Astrocyte (in vitro differentiated cells and primary cell): Measurements from ENCODE around the gene JAGN1. TPM values are rescaled to one million over a fixed set of nuclear protein-coding genes. Genes with fewer than 3 reads are reported as not detected.
A peak's percentile ranks its signal among the peaks of the same experiment; 100 is the strongest.
"Not testable (repeated sequence)": the region's sequence is repeated elsewhere in the genome, so short reads cannot be mapped to it uniquely, and the experiment has no call there.

Experiments used
- DNase-seq: peaks from one replicate; pipeline ENCODE4 v3.0.0-alpha.2; 2010; ENCODE audit warnings: low read depth
- FAIRE-seq: peaks from 2 replicates; lab custom pipeline; 2011; peaks lifted over from hg19 to GRCh38; lab: Jason Lieb, UNC
- H2AFZ ChIP-seq: 2 replicates; pipeline ENCODE4 v1.6.0; 2012; ENCODE audit warnings: low read depth, low read length, inconsistent platforms
- H3K27ac ChIP-seq: 2 replicates; pipeline ENCODE4 v1.5.1; 2011; ENCODE audit warnings: low read depth, low read length, inconsistent platforms
- H3K27me3 ChIP-seq: 2 replicates; pipeline ENCODE4 v1.6.0; 2011; ENCODE audit warnings: low read length, inconsistent platforms; ENCODE audit not compliant: insufficient read depth
- H3K36me3 ChIP-seq: 2 replicates; pipeline ENCODE4 v1.5.1; 2011; ENCODE audit warnings: low read length, inconsistent platforms; ENCODE audit not compliant: insufficient read depth
- H3K4me1 ChIP-seq: 2 replicates; pipeline ENCODE4 v1.5.1; 2011; ENCODE audit warnings: low read length, inconsistent platforms; ENCODE audit not compliant: insufficient read depth
- H3K4me2 ChIP-seq: 2 replicates; pipeline ENCODE4 v1.6.0; 2012; ENCODE audit warnings: low read length, inconsistent platforms
- H3K4me3 ChIP-seq: 2 replicates; pipeline ENCODE4 v1.5.1; 2011; ENCODE audit warnings: low read depth, mild to moderate bottlenecking, low read length, inconsistent platforms; ENCODE audit not compliant: insufficient read depth
- H3K79me2 ChIP-seq: 2 replicates; pipeline ENCODE4 v1.6.0; 2012; ENCODE audit warnings: mild to moderate bottlenecking, low read length, inconsistent platforms; ENCODE audit not compliant: insufficient read depth
- H3K9ac ChIP-seq: 2 replicates; pipeline ENCODE4 v1.6.0; 2012; ENCODE audit warnings: mild to moderate bottlenecking, low read length, inconsistent platforms
- H3K9me3 ChIP-seq: 2 replicates; pipeline ENCODE4 v1.5.1; 2012; ENCODE audit warnings: low read depth, mild to moderate bottlenecking, low read length, inconsistent platforms; ENCODE audit not compliant: insufficient read depth
- H4K20me1 ChIP-seq: 2 replicates; pipeline ENCODE4 v1.6.0; 2012; ENCODE audit warnings: low read length, inconsistent platforms; ENCODE audit not compliant: insufficient read depth
- H3K27ac Mint-ChIP-seq: one replicate; pipeline ENCODE4 v1.8.0; 2021; ENCODE audit warnings: mild to moderate bottlenecking, mixed read lengths; ENCODE audit not compliant: unreplicated experiment
- H3K27me3 Mint-ChIP-seq: one replicate; pipeline ENCODE4 v1.8.0; 2021; ENCODE audit warnings: low read depth, mixed read lengths; ENCODE audit not compliant: unreplicated experiment
- H3K36me3 Mint-ChIP-seq: one replicate; pipeline ENCODE4 v1.8.0; 2021; ENCODE audit warnings: low read depth, mixed read lengths; ENCODE audit not compliant: unreplicated experiment
- H3K4me1 Mint-ChIP-seq: one replicate; pipeline ENCODE4 v1.8.0; 2021; ENCODE audit warnings: low read depth, mixed read lengths; ENCODE audit not compliant: unreplicated experiment
- H3K4me3 Mint-ChIP-seq: one replicate; pipeline ENCODE4 v1.8.0; 2021; ENCODE audit warnings: mild to moderate bottlenecking, moderate library complexity, mixed read lengths; ENCODE audit not compliant: unreplicated experiment
- H3K9me3 Mint-ChIP-seq: one replicate; pipeline ENCODE4 v1.8.0; 2021; ENCODE audit warnings: mild to moderate bottlenecking, mixed read lengths; ENCODE audit not compliant: unreplicated experiment
- CTCF ChIP-seq: IDR thresholded peaks from 2 replicates; pipeline ENCODE4 v1.5.1; 2011; ENCODE audit warnings: low read depth, mild to moderate bottlenecking, inconsistent platforms, low read length, moderate library complexity; ENCODE audit not compliant: insufficient read depth
- EZH2 ChIP-seq: IDR thresholded peaks from 2 replicates; pipeline ENCODE4 v1.6.1; 2012; ENCODE audit warnings: mild to moderate bottlenecking, low read length, inconsistent platforms; ENCODE audit not compliant: insufficient read depth
- total RNA-seq: library from RNA; stranded (reverse); gene quantifications from 2 replicates; pipeline ENCODE4 v1.2.1, GENCODE V29; 2021

Gene JAGN1
- total RNA-seq, 1 donor from 2014 or later = 31.7 TPM

GRCh38 chr3:9848860-9849259 is 41.5 kb upstream of the JAGN1 start:
- H3K4me2 ChIP-seq, H3K27me3 Mint-ChIP-seq, H3K9me3 ChIP-seq, H3K36me3 ChIP-seq, H3K9ac ChIP-seq, H3K79me2 ChIP-seq, H3K4me3 Mint-ChIP-seq, H4K20me1 ChIP-seq, H3K4me3 ChIP-seq, H3K27ac Mint-ChIP-seq, H3K9me3 Mint-ChIP-seq, H3K27ac ChIP-seq, H3K4me1 Mint-ChIP-seq, H2AFZ ChIP-seq, DNase-seq, H3K36me3 Mint-ChIP-seq, H3K4me1 ChIP-seq, FAIRE-seq: not testable (repeated sequence)
- TF ChIP-seq CTCF = peak; percentile 41
- peaks cover 17% of the 10 kb centered on the region for H3K27me3 ChIP-seq

- peaks cover 17% of the 10 kb centered on the region for H3K27me3 ChIP-seq
- not testable (repeated sequence) for H3K9me3 ChIP-seq, H3K79me2 ChIP-seq, H3K27ac ChIP-seq, H3K4me3 ChIP-seq, FAIRE-seq, H3K4me1 ChIP-seq, H3K4me3 Mint-ChIP-seq, H3K36me3 Mint-ChIP-seq, H2AFZ ChIP-seq, H3K4me1 Mint-ChIP-seq, H3K27me3 Mint-ChIP-seq, H3K9me3 Mint-ChIP-seq, H3K36me3 ChIP-seq, H3K9ac ChIP-seq, H3K27ac Mint-ChIP-seq, H3K4me2 ChIP-seq, H4K20me1 ChIP-seq, DNase-seq
These were observed 39.0 kb upstream of the JAGN1 start for GRCh38 chr3:9851383-9851782.

GRCh38 chr3:9851926-9852325 is 38.5 kb upstream of the JAGN1 start:
- H3K4me1 Mint-ChIP-seq, H3K9me3 ChIP-seq, H3K36me3 ChIP-seq, H2AFZ ChIP-seq, H3K27ac Mint-ChIP-seq, H3K4me3 ChIP-seq, H3K27me3 Mint-ChIP-seq, H3K27ac ChIP-seq, H3K4me3 Mint-ChIP-seq, H4K20me1 ChIP-seq, DNase-seq, H3K9ac ChIP-seq, H3K4me2 ChIP-seq, H3K36me3 Mint-ChIP-seq, H3K9me3 Mint-ChIP-seq, H3K79me2 ChIP-seq, FAIRE-seq, H3K4me1 ChIP-seq: not testable (repeated sequence)
- H3K27me3 ChIP-seq = peaks cover 17% of the 10 kb centered on the region

GRCh38 chr3:9852528-9852927 is 37.9 kb upstream of the JAGN1 start:
- H3K36me3 ChIP-seq = no peaks in the 10 kb centered on the region
- DNase-seq (no peak), FAIRE-seq (no peak)
- peaks cover 8% of the 10 kb centered on the region for H3K27me3 Mint-ChIP-seq
- H3K4me3 ChIP-seq = no peak overlapping the region
- no peaks in the 10 kb centered on the region for H3K4me1 ChIP-seq
- no peaks in the 10 kb centered on the region for H3K36me3 Mint-ChIP-seq
- no peak overlapping the region for H2AFZ ChIP-seq
- no peak for TF ChIP-seq EZH2
- TF ChIP-seq CTCF = no peak
- H3K9ac ChIP-seq = no peak overlapping the region
- peaks cover 17% of the 10 kb centered on the region for H3K27me3 ChIP-seq
- no peaks in the 10 kb centered on the region for H3K4me1 Mint-ChIP-seq
- H3K27ac ChIP-seq = no peak overlapping the region
- H3K9me3 ChIP-seq = no peaks in the 10 kb centered on the region
- H4K20me1 ChIP-seq = no peaks in the 10 kb centered on the region
- H3K4me2 ChIP-seq = no peak overlapping the region
- H3K9me3 Mint-ChIP-seq = no peaks in the 10 kb centered on the region
- H3K79me2 ChIP-seq = no peaks in the 10 kb centered on the region
- no peak overlapping the region for H3K27ac Mint-ChIP-seq
- H3K4me3 Mint-ChIP-seq = no peak overlapping the region

- not testable (repeated sequence) for FAIRE-seq, H3K4me1 Mint-ChIP-seq, H3K27ac Mint-ChIP-seq, H3K4me1 ChIP-seq, H3K36me3 Mint-ChIP-seq, H3K9me3 Mint-ChIP-seq, H3K9me3 ChIP-seq, H2AFZ ChIP-seq, H3K9ac ChIP-seq, H3K4me3 ChIP-seq, H3K79me2 ChIP-seq, H4K20me1 ChIP-seq, DNase-seq, H3K4me2 ChIP-seq, H3K27ac ChIP-seq, H3K36me3 ChIP-seq, H3K4me3 Mint-ChIP-seq
- peaks cover 11% of the 10 kb centered on the region for H3K27me3 Mint-ChIP-seq
- peaks cover 17% of the 10 kb centered on the region for H3K27me3 ChIP-seq
These were observed 36.0 kb upstream of the JAGN1 start for GRCh38 chr3:9854291-9854940.
